Stimulated activated CD4-positive, alpha-beta T cell treated with anti-CD3 and anti-CD28 coated beads, Interleukin-4, amount 100 ng/mL, for 4 hours (primary cell): ENCODE measurements around the gene UBA3.

Experiments
- DNase-seq, 2 experiments: peaks; one replicate each; pipeline ENCODE4 v3.0.0-alpha.2; 2020

Gene UBA3

DNA sequence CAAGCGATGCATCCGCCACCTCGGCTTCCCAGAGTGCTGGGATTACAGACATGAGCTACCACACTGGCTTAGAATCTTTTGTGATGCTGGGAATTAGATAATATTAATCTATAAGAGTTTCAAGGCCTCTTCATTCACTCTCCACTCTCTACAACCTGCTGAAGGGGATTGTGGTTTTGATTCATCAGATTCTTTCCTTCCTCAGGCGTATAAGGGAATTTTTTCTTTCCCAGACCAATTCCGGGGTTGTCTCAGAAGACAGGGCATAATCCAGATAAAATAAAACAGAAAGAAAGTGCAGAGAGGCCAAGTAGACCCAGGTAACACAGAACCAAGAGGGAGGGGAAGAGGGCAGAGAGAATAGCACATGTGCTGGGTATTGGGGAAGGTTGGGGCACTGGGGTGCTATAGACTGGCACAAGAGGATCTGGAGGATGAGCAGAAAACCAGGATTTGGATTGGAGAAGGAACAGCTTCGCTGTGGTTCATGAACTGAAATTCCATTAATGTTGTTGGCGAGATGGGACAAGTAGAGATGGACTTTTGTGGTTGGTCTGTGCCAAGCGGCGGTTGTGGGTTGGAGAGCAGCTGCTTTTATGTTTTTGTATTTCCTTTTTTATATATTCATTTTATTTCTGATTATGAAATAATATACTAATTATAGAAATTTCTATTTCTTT is 17.4 kb upstream of the UBA3 start:
- no peak for DNase-seq

GRCh38 chr3:69096299-69096698 is 16.1 kb upstream of the UBA3 start:
- no peak for DNase-seq

GRCh38 chr3:69095636-69096035 is 15.5 kb upstream of the UBA3 start:
- DNase-seq = no peak

DNA sequence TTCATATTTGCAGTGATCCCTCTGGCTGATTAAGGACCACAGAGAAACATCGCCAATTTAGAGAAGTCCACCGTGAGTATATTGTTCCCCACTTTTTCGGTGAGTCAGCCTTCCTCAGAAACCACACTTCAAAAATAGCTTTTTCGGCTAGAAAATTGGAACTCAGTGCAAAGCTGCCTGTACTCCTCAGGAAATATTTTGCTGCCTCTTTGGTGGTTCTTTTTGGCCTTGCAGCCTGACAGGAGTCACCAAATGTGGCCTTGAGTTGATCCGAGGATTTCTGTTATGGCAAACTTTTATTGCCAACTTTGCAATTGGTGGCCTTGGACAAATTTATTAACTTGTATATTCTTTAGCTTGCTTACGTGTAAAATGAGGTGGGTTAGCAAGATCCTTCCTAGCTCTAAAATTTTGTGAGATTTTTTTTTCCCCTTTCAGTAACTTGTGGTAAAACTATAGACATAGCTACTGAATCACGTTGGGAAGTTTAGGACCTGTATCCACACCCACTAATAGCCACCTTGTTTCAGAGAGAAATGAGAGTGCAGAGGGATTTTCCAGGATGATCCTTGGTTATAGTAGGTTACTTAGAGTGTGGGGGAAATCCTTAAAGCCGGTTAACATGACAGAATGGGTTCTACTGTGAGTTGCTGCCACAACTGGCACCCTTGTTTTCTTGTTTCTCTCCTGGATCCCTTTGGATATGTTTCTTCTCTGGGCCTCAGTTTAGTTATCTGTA is 14.5 kb upstream of the UBA3 start:
- no peak for DNase-seq

DNA sequence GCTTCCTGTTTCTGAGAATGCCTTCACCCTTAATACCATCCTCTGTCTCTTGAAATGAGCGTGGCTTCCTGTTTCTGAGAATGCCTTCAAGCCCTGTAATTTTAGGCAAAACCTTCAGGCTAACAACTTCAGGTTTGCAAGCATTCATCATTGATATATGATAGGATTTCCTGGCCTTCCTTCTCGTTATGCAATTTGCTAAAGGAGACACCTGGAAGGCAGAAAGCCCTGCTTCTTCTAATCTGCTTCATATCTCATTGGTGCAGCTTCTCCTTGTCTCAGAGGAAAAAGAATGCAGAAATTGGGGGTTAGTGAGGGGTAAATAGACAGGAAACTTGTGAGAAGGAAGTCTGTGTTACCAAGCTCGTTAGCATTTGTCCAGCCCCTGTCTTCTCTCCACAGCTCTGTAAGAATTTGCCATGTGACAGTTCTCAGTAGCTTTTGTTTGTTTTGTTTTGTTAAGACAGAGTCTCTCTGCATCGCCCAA is 11.9 kb upstream of the UBA3 start:
- DNase-seq = no peak

- DNase-seq = no peak
These were observed 11.3 kb upstream of the UBA3 start for GRCh38 chr3:69091389-69092029.

GRCh38 chr3:69090021-69090420 is 9.9 kb upstream of the UBA3 start:
- no peak for DNase-seq

DNA sequence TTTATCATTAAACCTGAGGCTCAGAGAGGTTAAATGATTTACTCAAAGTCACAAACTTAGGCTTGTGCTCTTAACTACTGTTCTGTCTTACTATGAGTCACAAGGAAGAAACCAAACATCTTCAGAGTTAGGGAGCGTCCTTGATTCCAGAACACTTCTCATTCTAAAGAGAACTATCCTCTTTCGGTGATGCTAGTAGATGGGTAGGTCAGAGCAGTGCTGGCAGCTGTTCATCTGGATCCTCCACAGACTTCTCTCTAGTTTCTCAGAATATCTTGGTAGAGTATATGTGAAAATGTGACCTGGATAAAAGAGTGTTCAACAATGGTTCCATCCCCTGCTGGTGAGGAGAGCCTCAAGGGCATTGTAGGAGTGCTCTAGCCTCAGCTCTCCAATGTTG is 7.9 kb upstream of the UBA3 start:
- DNase-seq = no peak

GRCh38 chr3:69087030-69087791 is 7.0 kb upstream of the UBA3 start:
- DNase-seq = no peak

DNA sequence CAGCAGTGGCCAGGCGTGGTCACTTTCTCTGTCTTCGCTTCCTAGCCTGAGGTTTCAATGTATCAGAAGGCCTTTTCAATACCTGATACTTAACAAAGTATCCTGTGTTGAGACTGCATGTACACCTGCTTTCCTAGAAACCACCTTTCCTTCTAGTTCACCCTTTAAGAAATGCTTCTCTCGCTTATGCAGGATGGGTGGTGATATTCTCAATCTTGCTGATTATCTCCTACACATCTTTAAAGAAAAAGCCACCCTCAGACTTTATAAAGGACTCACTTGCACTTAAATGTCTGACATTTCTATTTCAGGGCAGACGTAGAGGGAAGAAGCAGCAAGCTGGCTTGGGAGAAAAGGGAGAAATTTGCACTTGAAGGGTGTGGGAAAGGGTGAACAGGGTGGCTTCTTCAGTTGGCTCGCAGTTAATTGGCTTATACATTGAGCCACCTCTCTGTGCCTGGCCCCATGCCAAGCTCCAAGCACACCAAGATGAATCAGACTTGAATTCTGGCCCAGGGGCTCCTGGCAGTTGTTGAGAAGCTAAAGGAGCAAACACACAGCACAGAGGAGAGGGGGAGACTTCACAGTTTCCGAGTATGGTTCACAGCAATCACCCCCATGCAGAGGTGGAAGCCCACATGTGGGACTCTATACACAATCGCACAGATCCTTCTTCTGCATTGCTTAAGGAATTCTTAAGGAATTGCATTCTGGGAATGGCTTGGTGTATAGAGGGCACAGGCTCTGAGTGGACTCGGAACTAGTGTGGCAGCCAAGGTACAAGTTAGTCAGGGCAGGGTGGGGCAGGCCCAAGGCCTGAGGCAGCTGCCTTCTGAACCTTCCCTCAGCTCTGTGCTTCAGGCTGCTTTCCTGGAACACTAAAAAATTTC is 5.9 kb upstream of the UBA3 start:
- DNase-seq = peak; percentile 71 to 82

DNA sequence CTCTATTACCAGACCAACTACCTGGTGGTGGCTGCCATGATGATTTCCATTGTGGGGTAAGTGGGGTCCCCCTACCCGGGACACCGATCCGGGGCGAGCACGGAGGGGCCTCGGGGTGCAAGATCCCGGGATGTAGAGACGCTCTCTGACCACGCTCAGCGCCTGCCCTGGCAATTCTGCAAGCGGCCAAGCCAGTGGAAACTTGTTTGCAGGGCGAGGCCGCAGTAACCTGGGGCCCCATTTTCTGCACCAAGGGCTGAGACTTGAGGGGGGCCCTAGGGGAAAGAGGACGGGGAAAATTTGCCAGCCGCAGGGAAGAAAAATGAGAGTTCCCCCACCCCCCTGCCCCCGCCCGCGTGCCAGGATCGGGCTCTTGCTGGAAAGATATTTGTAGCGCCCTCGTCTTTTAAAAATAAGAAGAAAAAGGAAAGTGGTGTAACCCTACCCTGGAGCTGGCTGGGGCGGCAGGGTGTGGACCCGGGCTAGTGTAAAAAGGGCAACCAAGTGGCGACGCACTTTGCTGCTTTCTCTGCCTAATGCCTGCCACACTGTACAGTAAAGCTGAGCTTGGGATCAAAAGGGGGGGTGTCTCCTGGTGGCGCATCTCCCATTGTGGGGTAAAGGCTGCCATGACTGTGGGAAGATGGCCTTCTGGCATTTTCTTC is 5.1 kb upstream of the UBA3 start:
- peak in 1 of 2 experiments; percentile 20 for DNase-seq

GRCh38 chr3:69084326-69085167 is 4.4 kb upstream of the UBA3 start, which contains the start of gene ARL6IP5:
TSS of gene ARL6IP5 (plus strand) at chr3:69084937. CDS start at chr3:69085048, 111 bp downstream.
- peak; percentile 82 to 89 for DNase-seq

DNA sequence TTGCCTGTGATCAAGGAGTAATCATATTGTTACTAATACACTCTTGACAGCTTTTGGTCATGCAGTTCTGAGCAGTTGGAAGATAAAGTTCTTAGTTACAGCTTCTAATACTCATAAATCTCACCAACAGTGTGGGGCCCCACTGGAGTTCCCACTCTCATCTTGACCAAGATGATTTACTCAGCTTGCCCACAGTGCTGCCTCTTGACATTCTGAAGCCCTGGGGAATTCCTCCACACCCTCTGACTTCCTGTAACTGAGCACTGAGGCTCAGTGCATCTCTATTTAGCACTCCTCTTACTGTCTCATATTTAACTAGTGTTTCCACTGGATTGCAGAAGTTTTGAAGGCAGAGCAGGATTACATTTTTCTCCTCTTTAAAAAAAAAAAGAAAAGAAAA is 2.6 kb upstream of the UBA3 start:
- peak; percentile 52 to 77 for DNase-seq

GRCh38 chr3:69082361-69082760 is 2.2 kb upstream of the UBA3 start:
- DNase-seq = no peak

- no peak for DNase-seq
These were observed 1.6 kb upstream of the UBA3 start for GRCh38 chr3:69081583-69082262.

DNA sequence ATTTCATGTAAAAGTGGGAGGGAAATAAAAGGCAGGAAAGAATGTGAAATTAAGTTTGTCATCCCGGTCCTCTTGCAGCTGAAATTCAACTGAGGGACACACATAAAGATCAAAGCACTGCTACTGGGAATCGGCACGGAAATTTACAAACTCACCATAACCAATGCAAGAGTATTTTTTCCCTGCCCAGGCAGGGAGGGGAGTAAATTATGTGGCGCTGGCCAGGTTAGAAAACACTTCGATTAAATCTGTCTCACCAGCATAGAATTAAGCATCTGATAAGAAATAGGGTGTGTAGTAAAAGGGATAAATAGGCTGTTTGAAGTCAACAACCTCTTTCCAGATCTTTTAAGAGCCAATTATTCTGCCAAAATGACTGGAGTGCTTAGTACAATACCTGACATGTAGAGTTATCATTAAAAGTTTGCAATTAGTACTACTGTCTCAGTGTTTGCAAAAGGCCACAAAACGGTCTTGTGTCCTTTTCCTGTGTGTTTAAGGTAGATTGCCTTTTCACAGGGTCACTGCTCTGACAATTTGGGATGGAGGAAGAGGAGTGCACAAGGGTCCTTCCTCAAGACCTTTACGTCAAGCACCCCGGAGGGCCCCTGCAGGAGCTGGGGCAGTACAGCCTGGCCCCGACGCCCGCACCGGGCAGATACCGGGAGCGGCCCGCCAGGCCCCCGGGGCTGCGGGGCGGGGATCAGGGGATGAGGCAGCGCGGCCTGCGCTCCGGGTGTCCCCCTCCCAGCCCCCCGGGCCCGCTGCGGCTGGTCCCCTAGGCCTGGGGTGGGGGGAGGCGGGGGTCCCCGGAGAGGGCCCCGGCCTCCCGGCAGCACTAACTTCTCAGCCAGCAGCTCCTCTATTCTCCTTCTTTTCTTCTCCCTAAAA is 651 bp downstream of the UBA3 start:
- peak in 1 of 2 experiments; percentile 25 for DNase-seq

DNA sequence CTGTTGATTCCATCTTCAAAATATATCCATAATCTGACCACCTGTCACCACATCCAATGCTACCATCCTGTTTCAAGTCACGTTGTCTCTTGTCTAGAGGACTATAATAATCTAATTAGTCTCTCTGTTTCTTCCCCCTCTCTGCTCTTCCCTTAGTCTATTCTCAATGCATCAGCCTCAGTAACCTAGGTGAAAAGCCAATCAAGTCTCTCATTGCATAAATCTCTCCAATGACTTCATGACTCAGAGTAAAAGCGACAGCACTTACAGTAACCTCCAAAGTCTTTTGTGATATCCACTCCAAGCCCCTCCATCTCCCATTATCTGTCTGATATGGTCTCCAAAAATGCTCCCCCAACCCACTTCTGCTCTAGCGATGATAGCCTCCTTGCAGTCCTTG is 7.2 kb downstream of the UBA3 start:
- no peak for DNase-seq

GRCh38 chr3:69066121-69066520 is 14.0 kb downstream of the UBA3 start:
- no peak for DNase-seq
